ENCODE measurements around the gene AREL1.

DNA sequence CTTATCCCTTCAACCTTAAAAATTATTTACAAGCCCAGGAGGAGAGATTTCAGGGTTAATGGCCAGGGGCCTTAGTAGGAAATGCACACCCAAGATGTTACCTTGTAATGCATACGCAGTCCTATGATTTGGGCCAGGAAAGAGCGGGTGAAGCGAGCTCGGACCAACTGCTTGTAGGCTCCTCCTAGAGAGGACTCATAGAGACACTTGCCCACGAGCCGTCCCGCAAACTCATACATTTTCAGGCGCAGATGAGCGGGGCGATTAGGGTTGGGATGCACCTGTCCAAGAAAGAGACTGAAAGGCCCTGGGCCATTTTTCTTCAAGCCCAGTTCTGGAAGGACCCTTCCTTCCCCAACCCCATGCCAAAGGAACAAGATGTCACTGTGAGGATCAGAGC is 43.0 kb downstream of the AREL1 start:
- TF ChIP-seq CTCF (IDR thresholded peaks at IDR 0.05) (no peak), REST (IDR thresholded peaks at IDR 0.05; ENCODE audit: insufficient read depth in 1 of 2, low read depth in 2 of 2, low read length in 1 of 2) (no peak), SIN3A (IDR thresholded peaks at IDR 0.05; ENCODE audit: borderline replicate concordance, insufficient read depth, low read depth, low read length) (no peak)
